Lung (tissue), 12 donors: ENCODE data around the gene KCNQ2. TPM values are rescaled to one million over a fixed set of nuclear protein-coding genes. Genes with fewer than 3 reads are reported as not detected.

Experiments used
- ATAC-seq: fragments of 200-7000 bp; cut with Tn5 transposase; one replicate; pipeline ENCODE4 v1.9.1; 2020; ENCODE audit warnings: moderate number of reproducible peaks; ENCODE audit not compliant: insufficient read depth, low FRiP score
- DNase-seq, 3 donors: peaks; one replicate each; pipeline ENCODE4 v3.0.0-alpha.2; 2013 to 2017
- H3K27ac ChIP-seq, 2 donors: one replicate each; pipeline ENCODE4 v1.5.1; 2013; ENCODE audit warnings: mild to moderate bottlenecking in 2 of 2, moderate library complexity in 2 of 2, control low read depth in 1 of 2, inconsistent platforms in 1 of 2, low read depth in 1 of 2, low read length in 1 of 2
- H3K27me3 ChIP-seq, 3 donors: one replicate each; pipeline ENCODE4 v1.5.1; 2013; ENCODE audit warnings: low read length in 2 of 3; ENCODE audit not compliant: control insufficient read depth in 3 of 3, insufficient read depth in 3 of 3
- H3K36me3 ChIP-seq, 4 donors: one replicate each; pipeline ENCODE4 v1.5.1; 2013; ENCODE audit warnings: low read length in 4 of 4, mild to moderate bottlenecking in 1 of 4, moderate library complexity in 1 of 4; ENCODE audit not compliant: control insufficient read depth in 4 of 4, insufficient read depth in 4 of 4
- H3K4me1 ChIP-seq, 5 donors: one replicate each; pipeline ENCODE4 v1.5.1; 2013; ENCODE audit warnings: low read length in 5 of 5, mild to moderate bottlenecking in 2 of 5, moderate library complexity in 1 of 5; ENCODE audit not compliant: control insufficient read depth in 5 of 5, insufficient read depth in 5 of 5
- H3K4me3 ChIP-seq: one replicate; pipeline ENCODE4 v1.5.1; 2013; ENCODE audit warnings: mild to moderate bottlenecking, control low read depth, moderate library complexity
- H3K9ac ChIP-seq, 2 donors: one replicate each; pipeline ENCODE4 v1.5.1; 2013; ENCODE audit warnings: low read length in 2 of 2, control low read depth in 1 of 2; ENCODE audit not compliant: insufficient read depth in 1 of 2
- H3K9me3 ChIP-seq, 4 donors: one replicate each; pipeline ENCODE4 v1.5.1; 2013; ENCODE audit warnings: low read length in 3 of 4, mild to moderate bottlenecking in 1 of 4, moderate library complexity in 1 of 4; ENCODE audit not compliant: control insufficient read depth in 4 of 4, insufficient read depth in 3 of 4
- WGBS, 2 donors: extraction: QIAGEN DNeasy Blood & Tissue Kit; methylation state at CpG; one replicate each; pipeline ENCODE4 v1.1.7; 2013; 5-methylcytosine and 5-hydroxymethylcytosine counted together
- polyA plus RNA-seq, 2 donors: library from polyadenylated mRNA; stranded (reverse); fragments of 200-250 nt; gene quantifications; one replicate each; pipeline ENCODE4 v1.2.1, GENCODE V29; 2013
- total RNA-seq, 2 donors: library from RNA; depleted of rRNA in 1 of 2; stranded (reverse); fragments of >200 nt in 1 of 2; gene quantifications; one replicate each; pipeline ENCODE4 v1.2.1, GENCODE V29; 2014 to 2021
- TF ChIP-seq, protein P1 (sequence below): IDR thresholded peaks from 2 replicates; pipeline ENCODE4 v1.5.1; 2012; ENCODE audit warnings: mild to moderate bottlenecking; ENCODE audit errors: control extremely low read depth, extremely low read depth
- donor health status: control.
- donor health status: control.
- donor health status: Bipolar disorder and iron deficiency.
- donor health status: healthy.
- donor health status: DM: yes; HTN: yes; CAD: no.

KCNQ2 gene
- total and polyA plus RNA-seq, 4 donors = 0.18 to 6.8 (median 0.28) TPM; not detected in 1

DNA sequence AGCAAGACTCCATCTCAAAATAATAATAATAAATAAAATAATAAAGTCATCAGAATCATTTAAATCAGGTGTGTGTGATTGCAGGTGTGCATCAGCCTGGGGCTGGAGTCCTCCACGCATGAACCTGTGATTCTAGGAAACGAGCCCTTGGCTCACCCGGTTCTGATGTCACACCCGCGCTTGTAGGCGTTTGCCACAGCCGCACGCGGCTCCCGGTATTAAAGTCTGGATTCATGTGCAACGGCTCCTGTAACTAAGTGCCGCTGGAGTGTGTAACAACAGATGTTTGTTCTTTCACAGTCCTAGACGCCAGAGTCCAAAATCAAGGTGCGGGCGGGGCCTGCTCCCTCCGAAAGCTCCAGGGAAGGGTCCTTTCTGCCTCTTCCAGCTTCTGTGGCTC lies 45.2 kb downstream of the KCNQ2 start:
- no peak overlapping the region for H3K4me3 ChIP-seq
- H3K9me3 ChIP-seq = peaks cover 0 to 7% (median 0%) of the 10 kb centered on the region in 4 donors
- no peaks in the 10 kb centered on the region for H3K36me3 ChIP-seq
- H3K4me1 ChIP-seq = no peaks in the 10 kb centered on the region
- no peak for ATAC-seq
- 90 to 96% methylated on average over 16 of the region's 16 CpGs for WGBS, 2 donors
- H3K27me3 ChIP-seq = peaks cover 0 to 11% (median 0%) of the 10 kb centered on the region in 3 donors
- TF ChIP-seq, protein P1, sequence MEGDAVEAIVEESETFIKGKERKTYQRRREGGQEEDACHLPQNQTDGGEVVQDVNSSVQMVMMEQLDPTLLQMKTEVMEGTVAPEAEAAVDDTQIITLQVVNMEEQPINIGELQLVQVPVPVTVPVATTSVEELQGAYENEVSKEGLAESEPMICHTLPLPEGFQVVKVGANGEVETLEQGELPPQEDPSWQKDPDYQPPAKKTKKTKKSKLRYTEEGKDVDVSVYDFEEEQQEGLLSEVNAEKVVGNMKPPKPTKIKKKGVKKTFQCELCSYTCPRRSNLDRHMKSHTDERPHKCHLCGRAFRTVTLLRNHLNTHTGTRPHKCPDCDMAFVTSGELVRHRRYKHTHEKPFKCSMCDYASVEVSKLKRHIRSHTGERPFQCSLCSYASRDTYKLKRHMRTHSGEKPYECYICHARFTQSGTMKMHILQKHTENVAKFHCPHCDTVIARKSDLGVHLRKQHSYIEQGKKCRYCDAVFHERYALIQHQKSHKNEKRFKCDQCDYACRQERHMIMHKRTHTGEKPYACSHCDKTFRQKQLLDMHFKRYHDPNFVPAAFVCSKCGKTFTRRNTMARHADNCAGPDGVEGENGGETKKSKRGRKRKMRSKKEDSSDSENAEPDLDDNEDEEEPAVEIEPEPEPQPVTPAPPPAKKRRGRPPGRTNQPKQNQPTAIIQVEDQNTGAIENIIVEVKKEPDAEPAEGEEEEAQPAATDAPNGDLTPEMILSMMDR = no peak
- H3K27ac ChIP-seq = no peak overlapping the region
- H3K9ac ChIP-seq = no peak overlapping the region
- DNase-seq = no peak

DNA sequence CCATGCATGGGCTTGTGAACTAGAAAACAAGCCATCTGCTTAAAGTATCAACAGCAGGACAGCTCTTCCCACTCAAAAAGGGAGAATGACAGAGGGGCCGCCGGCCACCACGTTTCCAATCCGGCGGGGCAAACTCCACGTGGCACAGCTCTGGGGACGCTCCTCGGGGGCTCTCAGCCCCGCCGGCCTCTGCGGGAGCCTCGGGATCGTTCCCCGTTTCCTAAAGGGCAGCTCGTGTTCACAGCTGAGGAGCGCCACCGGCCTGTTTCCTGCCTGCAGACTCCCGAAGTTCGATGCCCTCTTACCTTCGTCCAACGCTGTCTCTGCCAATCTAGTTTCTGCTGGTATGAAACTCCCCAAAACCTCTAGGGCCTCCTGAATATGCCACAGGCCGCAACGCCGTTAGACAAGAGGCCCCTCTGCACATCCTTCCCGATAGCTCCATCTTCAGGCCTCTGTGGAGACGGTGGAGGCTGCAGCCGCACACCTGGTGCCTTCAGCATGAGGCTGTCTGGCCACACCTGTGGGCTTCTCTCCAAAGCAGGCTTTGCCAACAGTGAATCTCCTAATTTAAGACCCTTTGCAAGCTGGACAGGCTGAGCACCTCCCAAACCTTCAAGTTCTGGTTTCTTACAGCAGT lies 46.5 kb downstream of the KCNQ2 start:
- H3K27me3 ChIP-seq = peaks cover 0 to 17% (median 0%) of the 10 kb centered on the region in 3 donors
- H3K9ac ChIP-seq = no peak overlapping the region
- no peak overlapping the region for H3K4me3 ChIP-seq
- no peaks in the 10 kb centered on the region for H3K4me1 ChIP-seq
- no peak for ATAC-seq
- H3K9me3 ChIP-seq = peaks cover 0 to 7% (median 0%) of the 10 kb centered on the region in 4 donors
- H3K27ac ChIP-seq = no peak overlapping the region
- 85 to 87% methylated on average over 27 of the region's 27 CpGs for WGBS, 2 donors
- TF ChIP-seq, protein P1 = no peak
- H3K36me3 ChIP-seq = no peaks in the 10 kb centered on the region
- DNase-seq = no peak

DNA sequence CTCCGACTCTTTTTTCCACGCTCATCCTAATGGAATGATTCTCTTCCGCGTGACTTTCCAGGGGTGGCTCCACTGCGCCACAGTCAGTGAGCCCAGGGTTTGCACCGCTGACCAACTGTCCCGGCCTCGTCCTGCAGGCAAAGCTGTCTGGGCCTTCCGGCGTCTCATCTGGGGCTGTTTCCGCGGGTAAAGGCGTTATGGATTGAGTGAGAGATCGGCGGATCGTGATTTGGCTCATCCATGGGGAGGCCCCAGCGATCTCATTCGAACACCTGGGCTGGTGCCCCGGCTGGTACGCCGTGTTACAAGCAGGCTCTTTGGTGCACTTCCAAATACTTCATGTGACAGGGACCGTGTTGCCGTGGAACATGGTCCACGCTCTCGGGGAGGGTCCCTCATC lies 47.8 kb downstream of the KCNQ2 start:
- H3K9me3 ChIP-seq = peaks cover 0 to 7% (median 0%) of the 10 kb centered on the region in 4 donors
- H3K9ac ChIP-seq = no peak overlapping the region
- 90 to 94% methylated on average over 25 of the region's 25 CpGs for WGBS, 2 donors
- H3K27ac ChIP-seq = no peak overlapping the region
- no peaks in the 10 kb centered on the region for H3K36me3 ChIP-seq
- TF ChIP-seq, protein P1 = no peak
- no peak for DNase-seq
- H3K4me1 ChIP-seq = no peaks in the 10 kb centered on the region
- H3K27me3 ChIP-seq = peaks cover 0 to 17% (median 0%) of the 10 kb centered on the region in 3 donors
- ATAC-seq = no peak
- no peak overlapping the region for H3K4me3 ChIP-seq

DNA sequence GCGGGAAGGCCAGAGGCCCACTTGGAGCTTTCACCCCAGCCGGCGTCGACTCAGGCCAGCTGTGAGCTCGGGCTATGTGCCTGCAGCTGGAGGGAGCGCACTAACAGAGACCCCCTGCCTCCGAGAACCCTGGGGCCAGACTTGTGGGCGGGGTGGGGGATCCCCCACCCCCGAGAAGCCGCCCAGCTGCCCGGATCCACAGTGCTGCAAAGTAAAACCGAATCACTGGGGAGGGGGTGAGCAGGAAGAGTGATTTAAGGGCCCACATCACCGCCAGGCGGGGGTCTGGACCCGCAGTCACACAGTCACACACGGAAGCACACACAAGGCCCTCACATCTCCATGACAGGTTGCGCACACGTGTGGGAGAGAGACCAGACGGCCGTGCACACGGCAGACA lies 48.7 kb downstream of the KCNQ2 start:
- Histone ChIP-seq H3K4me3 (no peak overlapping the region), H3K4me1 (no peaks in the 10 kb centered on the region), H3K9me3 (peaks cover 0 to 7% (median 0%) of the 10 kb centered on the region in 4 donors), H3K36me3 (no peaks in the 10 kb centered on the region), H3K27ac (no peak overlapping the region), H3K27me3 (peaks cover 0 to 17% (median 0%) of the 10 kb centered on the region in 3 donors), H3K9ac (no peak overlapping the region)
- ATAC-seq (no peak), DNase-seq (no peak)
- WGBS, 2 donors = 76 to 85% methylated on average over 21 of the region's 21 CpGs
- TF ChIP-seq, protein P1 = no peak
